GM21423 (cell line): ENCODE data around the gene SHISA2.

Source experiments
- ATAC-seq: cut with Tn5 transposase; IDR thresholded peaks from one replicate; pipeline ENCODE4 v1.9.1; 2021; ENCODE audit warnings: mild to moderate bottlenecking, moderate library complexity; ENCODE audit not compliant: unreplicated experiment

SHISA2 gene

GRCh38 chr13:26019881-26020870 lies 31.6 kb downstream of the SHISA2 start:
- ATAC-seq, result no peak

GRCh38 chr13:26019251-26019650 lies 32.6 kb downstream of the SHISA2 start:
- ATAC-seq, result no peak

- ATAC-seq, result no peak
Measured at GRCh38 chr13:26017932-26018665, 33.7 kb downstream of the SHISA2 start.

GRCh38 chr13:26017196-26017921 lies 34.5 kb downstream of the SHISA2 start:
- ATAC-seq, result no peak

- ATAC-seq, result no peak
Measured at GRCh38 chr13:26016189-26016588, 35.6 kb downstream of the SHISA2 start.

- ATAC-seq, result no peak
Measured at GRCh38 chr13:26015271-26016125, 36.3 kb downstream of the SHISA2 start.

- no peak for ATAC-seq
Measured at GRCh38 chr13:26012995-26013394, 38.8 kb downstream of the SHISA2 start.

GRCh38 chr13:26011996-26012821 lies 39.6 kb downstream of the SHISA2 start:
- no peak for ATAC-seq

GRCh38 chr13:26011208-26011573 lies 40.6 kb downstream of the SHISA2 start:
- ATAC-seq, result no peak

GRCh38 chr13:26010487-26011207 lies 41.2 kb downstream of the SHISA2 start:
- no peak for ATAC-seq

GRCh38 chr13:26007261-26008125 lies 44.3 kb downstream of the SHISA2 start:
- no peak for ATAC-seq
